Panc1 (cell line): Measurements from ENCODE around the gene TTC28. TPM values are rescaled to one million over a fixed set of nuclear protein-coding genes. Genes with fewer than 3 reads are reported as not detected.

Experiments used
- ATAC-seq: fragments of 200-7000 bp; cut with Tn5 transposase; 2 replicates; pipeline ENCODE4 v1.9.1; 2020; ENCODE audit warnings: mild to moderate bottlenecking, moderate library complexity
- BruUV-seq: library from RNA; stranded (reverse); fragments of 400-500 nt; replicated peaks from 2 replicates; lab custom pipeline; 2021; lab: Mats Ljungman, UMichigan
- CTCF ChIA-PET: fragments of 300-600 bp; sonication (Branson Sonifier 250); formaldehyde crosslinking; loops from one replicate; lab custom pipeline; 2022; ENCODE audit warnings: antibody characterized with exemption; lab: Charles Lee
- POLR2A ChIA-PET: fragments of 300-600 bp; sonication (Branson Sonifier 250); formaldehyde crosslinking; loops from one replicate; lab custom pipeline; 2022; ENCODE audit warnings: antibody characterized with exemption; lab: Charles Lee
- DNase-seq: peaks from one replicate; pipeline ENCODE4 v3.0.0-alpha.2; 2010; ENCODE audit warnings: low read depth, low spot score
- H3K27ac ChIP-seq: 2 replicates; pipeline ENCODE4 v1.5.1; 2011; ENCODE audit warnings: mild to moderate bottlenecking, low read length, inconsistent platforms
- H3K27me3 ChIP-seq: fragments of 200-500 bp; sonication (Bioruptor generic); 2 replicates; pipeline ENCODE4 v1.6.0; 2014; ENCODE audit warnings: low read length, inconsistent platforms; ENCODE audit not compliant: control insufficient read depth, insufficient read depth
- H3K36me3 ChIP-seq: fragments of 200-500 bp; sonication (Bioruptor generic); 2 replicates; pipeline ENCODE4 v1.5.1; 2014; ENCODE audit warnings: inconsistent platforms, mild to moderate bottlenecking, low read length, moderate library complexity; ENCODE audit not compliant: control insufficient read depth, insufficient read depth
- H3K4me1 ChIP-seq: 2 replicates; pipeline ENCODE4 v1.5.1; 2011; ENCODE audit warnings: inconsistent platforms, mild to moderate bottlenecking, low read length, moderate library complexity; ENCODE audit not compliant: control insufficient read depth, insufficient read depth
- H3K4me3 ChIP-seq, 2 experiments: 2 replicates each; pipeline ENCODE4 v1.5.1; 2011 to 2012; ENCODE audit warnings: low read depth in 2 of 2, low read length in 2 of 2, mild to moderate bottlenecking in 2 of 2, inconsistent platforms in 1 of 2, moderate library complexity in 1 of 2
- H3K9me3 ChIP-seq: fragments of 200-500 bp; sonication (Bioruptor generic); 2 replicates; pipeline ENCODE4 v1.5.1; 2014; ENCODE audit warnings: low read depth, mild to moderate bottlenecking, inconsistent platforms, low read length, moderate library complexity; ENCODE audit not compliant: control insufficient read depth, insufficient read depth
- CTCF ChIP-seq: fragments of 450-650 bp; IDR thresholded peaks from 2 replicates; pipeline ENCODE4 v1.5.1; 2017; ENCODE audit warnings: mild to moderate bottlenecking
- POLR2AphosphoS5 ChIP-seq: IDR thresholded peaks from 2 replicates; pipeline ENCODE4 v1.6.1; 2012; ENCODE audit warnings: mild to moderate bottlenecking, low read depth, low read length, moderate library complexity
- SIN3A ChIP-seq: IDR thresholded peaks from 2 replicates; pipeline ENCODE4 v1.6.1; 2012; ENCODE audit warnings: low read depth, mild to moderate bottlenecking, low read length, moderate library complexity, borderline replicate concordance; ENCODE audit not compliant: insufficient read depth
- TCF7L2 ChIP-seq: IDR thresholded peaks from 2 replicates; pipeline ENCODE4 v1.6.1; 2011; ENCODE audit warnings: mild to moderate bottlenecking, low read depth, low read length, inconsistent platforms
- in situ Hi-C: cut with HindIII; loops from 2 replicates; pipeline ENCODE4 v1.10.0; 2016; ENCODE audit warnings: low sequenced_read_pairs, low pct_unique_long_range_greater_than_20kb
- intact Hi-C: fragments of 100-400 bp; cut with micrococcal nuclease; formaldehyde crosslinking; loops from one replicate; pipeline ENCODE4 v1.10.0; 2022; ENCODE audit not compliant: unreplicated experiment
- total RNA-seq: library from RNA; stranded (reverse); gene quantifications from one replicate; pipeline ENCODE4 v1.2.1, GENCODE V29; 2021; ENCODE audit not compliant: unreplicated experiment
- TF ChIP-seq, protein P1 (sequence below), 2 experiments: IDR thresholded peaks; 2 replicates each; pipeline ENCODE4 v1.6.1; 2011 to 2012; ENCODE audit warnings: low read depth in 2 of 2, control low read depth in 1 of 2, low read length in 1 of 2, mild to moderate bottlenecking in 1 of 2, moderate library complexity in 1 of 2; ENCODE audit not compliant: insufficient read depth in 1 of 2

TTC28 gene
- total RNA-seq, 1 experiment from 2014 or later = 24.8 TPM

DNA sequence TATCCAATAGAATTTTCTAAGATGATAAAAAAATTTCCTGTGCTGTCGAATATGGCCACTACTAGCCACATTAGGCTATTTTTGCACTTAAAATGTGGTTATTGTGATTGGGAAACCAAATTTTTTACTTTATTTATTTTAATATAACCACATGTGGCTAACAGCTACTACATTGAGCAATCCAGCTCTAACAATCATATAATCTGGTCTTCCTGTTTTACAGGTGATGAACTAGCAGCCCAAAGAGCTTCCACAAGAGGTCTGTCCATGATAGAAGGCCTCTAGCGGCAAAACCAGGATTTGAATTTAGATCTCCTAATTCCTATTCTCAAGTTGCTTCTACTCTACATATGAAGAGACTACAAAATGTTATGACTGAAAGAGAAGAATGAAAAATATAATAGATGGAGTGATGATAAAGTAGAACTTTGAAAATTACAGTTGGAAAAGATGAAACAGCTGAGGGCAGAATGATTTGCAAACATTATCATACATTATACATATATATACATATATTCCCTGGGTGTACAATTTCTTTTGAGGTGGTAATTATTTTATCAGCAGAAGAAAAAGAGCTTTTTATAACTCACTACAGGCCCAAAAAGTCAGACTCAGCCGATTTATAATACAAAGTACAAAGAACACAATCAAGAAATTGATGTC is 397.1 kb downstream of the TTC28 start:
- TF ChIP-seq SIN3A (no peak), POLR2AphosphoS5 (no peak), TCF7L2 (no peak), CTCF (no peak)
- TF ChIP-seq, protein P1, sequence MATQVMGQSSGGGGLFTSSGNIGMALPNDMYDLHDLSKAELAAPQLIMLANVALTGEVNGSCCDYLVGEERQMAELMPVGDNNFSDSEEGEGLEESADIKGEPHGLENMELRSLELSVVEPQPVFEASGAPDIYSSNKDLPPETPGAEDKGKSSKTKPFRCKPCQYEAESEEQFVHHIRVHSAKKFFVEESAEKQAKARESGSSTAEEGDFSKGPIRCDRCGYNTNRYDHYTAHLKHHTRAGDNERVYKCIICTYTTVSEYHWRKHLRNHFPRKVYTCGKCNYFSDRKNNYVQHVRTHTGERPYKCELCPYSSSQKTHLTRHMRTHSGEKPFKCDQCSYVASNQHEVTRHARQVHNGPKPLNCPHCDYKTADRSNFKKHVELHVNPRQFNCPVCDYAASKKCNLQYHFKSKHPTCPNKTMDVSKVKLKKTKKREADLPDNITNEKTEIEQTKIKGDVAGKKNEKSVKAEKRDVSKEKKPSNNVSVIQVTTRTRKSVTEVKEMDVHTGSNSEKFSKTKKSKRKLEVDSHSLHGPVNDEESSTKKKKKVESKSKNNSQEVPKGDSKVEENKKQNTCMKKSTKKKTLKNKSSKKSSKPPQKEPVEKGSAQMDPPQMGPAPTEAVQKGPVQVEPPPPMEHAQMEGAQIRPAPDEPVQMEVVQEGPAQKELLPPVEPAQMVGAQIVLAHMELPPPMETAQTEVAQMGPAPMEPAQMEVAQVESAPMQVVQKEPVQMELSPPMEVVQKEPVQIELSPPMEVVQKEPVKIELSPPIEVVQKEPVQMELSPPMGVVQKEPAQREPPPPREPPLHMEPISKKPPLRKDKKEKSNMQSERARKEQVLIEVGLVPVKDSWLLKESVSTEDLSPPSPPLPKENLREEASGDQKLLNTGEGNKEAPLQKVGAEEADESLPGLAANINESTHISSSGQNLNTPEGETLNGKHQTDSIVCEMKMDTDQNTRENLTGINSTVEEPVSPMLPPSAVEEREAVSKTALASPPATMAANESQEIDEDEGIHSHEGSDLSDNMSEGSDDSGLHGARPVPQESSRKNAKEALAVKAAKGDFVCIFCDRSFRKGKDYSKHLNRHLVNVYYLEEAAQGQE (IDR thresholded peaks at IDR 0.05; ENCODE audit: insufficient read depth in 1 of 2, low read depth in 2 of 2, low read length in 1 of 2) = no peak
- no peak overlapping the region for H3K4me3 ChIP-seq
- DNase-seq (no peak), ATAC-seq (no peak)
- in situ Hi-C loops = no loop called here
- CTCF ChIA-PET = no interaction called here
- BruUV-seq = no TSS peak
- no peak overlapping the region for H3K27ac ChIP-seq
- POLR2A ChIA-PET = no interaction called here
- H3K36me3 ChIP-seq = no peaks in the 10 kb centered on the region
- no peaks in the 10 kb centered on the region for H3K9me3 ChIP-seq
- intact Hi-C loops = no loop called here
- H3K4me1 ChIP-seq = no peaks in the 10 kb centered on the region
- H3K27me3 ChIP-seq = no peaks in the 10 kb centered on the region

DNA sequence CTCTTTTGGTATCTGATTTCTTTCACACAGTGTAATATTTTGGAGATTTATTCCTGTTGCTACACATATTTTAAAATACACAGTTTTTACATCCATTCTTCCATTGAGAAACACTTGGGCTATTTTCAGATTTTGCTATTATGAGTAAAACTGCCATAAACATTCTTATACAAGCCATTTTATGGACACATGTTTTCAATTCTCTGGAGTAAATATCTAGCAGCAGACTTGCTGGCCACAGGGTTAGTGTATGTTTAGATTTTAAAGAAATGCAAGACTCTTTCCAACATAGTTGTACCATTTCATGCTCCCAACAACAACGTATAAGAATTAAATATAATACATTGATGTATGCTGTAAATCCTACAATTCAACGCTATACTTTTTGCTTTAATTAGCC is 399.8 kb downstream of the TTC28 start:
- intact Hi-C loops = no loop called here
- no peak for DNase-seq
- no peak for TF ChIP-seq CTCF
- TF ChIP-seq SIN3A = no peak
- TF ChIP-seq POLR2AphosphoS5 = no peak
- TF ChIP-seq, protein P1 (IDR thresholded peaks at IDR 0.05; ENCODE audit: insufficient read depth in 1 of 2, low read depth in 2 of 2, low read length in 1 of 2) = no peak
- TF ChIP-seq TCF7L2 = no peak
- Histone ChIP-seq H3K4me3 (no peak overlapping the region), H3K4me1 (no peaks in the 10 kb centered on the region), H3K27ac (no peak overlapping the region), H3K36me3 (no peaks in the 10 kb centered on the region), H3K9me3 (no peaks in the 10 kb centered on the region), H3K27me3 (no peaks in the 10 kb centered on the region)
- no peak for ATAC-seq
- BruUV-seq = no TSS peak
- POLR2A ChIA-PET = no interaction called here
- CTCF ChIA-PET = no interaction called here
- in situ Hi-C loops = no loop called here
